Measurements from ENCODE around the gene SMAD2. TPM values are rescaled to one million over a fixed set of nuclear protein-coding genes. Genes with fewer than 3 reads are reported as not detected.

The SMAD2 gene
- total RNA-seq, 1 experiment from 2014 or later: 163 TPM

DNA sequence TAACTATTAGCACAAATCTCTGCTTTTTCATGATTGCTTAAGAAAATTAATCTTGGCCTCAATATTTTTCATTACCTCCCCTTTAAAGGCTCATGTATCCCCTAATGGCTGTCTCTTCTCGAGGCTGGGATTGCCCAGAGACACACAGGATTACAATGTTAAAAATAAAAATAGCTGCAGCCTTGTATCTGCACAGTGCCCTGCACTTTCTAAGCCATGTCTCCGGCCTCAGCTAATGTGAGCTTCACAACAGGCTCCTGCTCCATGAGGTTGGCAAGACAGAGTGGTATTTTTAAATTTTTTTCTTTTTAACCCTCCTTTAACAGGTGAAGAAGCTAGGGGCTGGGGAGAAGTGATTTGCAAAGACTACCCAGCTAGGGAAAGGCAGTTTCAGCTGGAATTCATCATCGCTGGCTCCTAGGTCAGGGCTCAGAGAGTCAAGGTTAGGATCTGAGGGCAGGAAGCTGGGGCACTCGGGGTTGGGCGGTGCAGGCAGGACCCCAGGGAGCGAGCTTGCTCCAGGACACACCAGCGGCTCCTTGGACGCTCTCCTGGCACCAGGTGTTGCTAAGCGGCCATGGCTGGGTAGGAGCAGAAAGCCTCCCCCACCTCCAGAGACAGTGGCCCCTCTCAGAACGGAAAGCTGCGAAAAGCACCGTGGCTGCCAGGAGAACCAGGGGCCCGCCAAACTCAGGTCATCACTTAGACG, 135.6 kb downstream of the SMAD2 start:
- Histone ChIP-seq H3K4me3 (ENCODE audit: low read length) (no peak overlapping the region), H3K9ac (ENCODE audit: low read length) (no peak overlapping the region), H3K79me2 (ENCODE audit: low read length) (no peaks in the 10 kb centered on the region), H3K4me2 (ENCODE audit: low read depth, low read length, poor library complexity, severe bottlenecking) (no peak overlapping the region), H3K27me3 (ENCODE audit: low read length) (no peaks in the 10 kb centered on the region), H2AFZ (ENCODE audit: low read length) (no peak overlapping the region), H3K36me3 (ENCODE audit: insufficient read depth, low read length) (no peaks in the 10 kb centered on the region), H3K27ac (ENCODE audit: low read length) (no peak overlapping the region), H3K9me2 (replicated peaks; ENCODE audit: insufficient read depth, low read length) (no peaks in the 10 kb centered on the region), H3K4me1 (ENCODE audit: low read length) (no peaks in the 10 kb centered on the region), H4K20me1 (ENCODE audit: insufficient read depth, low read depth, low read length) (peaks cover 3% of the 10 kb centered on the region; the same call in 1 of the 2 replicates), H3K9me3 (ENCODE audit: low read length) (no peaks in the 10 kb centered on the region)
- DNase-seq: no peak

DNA sequence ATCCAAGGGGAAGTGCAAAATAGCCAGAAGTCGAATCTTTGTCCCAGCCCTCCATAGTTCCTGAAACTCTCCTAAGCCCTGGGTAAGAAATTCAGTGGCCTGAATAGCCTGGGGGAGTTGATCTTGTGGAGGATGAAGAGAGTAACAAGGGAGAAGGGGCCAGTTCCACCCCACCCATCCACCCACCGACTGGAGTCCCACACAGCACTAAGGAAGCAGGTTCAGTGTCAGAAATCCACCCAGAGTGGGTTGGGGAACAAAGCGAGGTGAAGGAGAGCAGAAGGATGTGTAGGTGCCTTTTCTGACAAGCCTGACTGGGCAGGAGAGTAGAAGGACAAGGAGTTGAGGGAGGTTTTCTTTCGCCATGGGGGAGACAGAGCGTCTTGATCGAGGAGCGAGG, 136.8 kb downstream of the SMAD2 start:
- H4K20me1 ChIP-seq (ENCODE audit: insufficient read depth, low read depth, low read length): peaks cover 3% of the 10 kb centered on the region; the same call in 1 of the 2 replicates
- H3K36me3 ChIP-seq (ENCODE audit: insufficient read depth, low read length): no peaks in the 10 kb centered on the region
- no peaks in the 10 kb centered on the region for H3K79me2 ChIP-seq (ENCODE audit: low read length)
- no peak overlapping the region for H3K9ac ChIP-seq (ENCODE audit: low read length)
- H3K9me2 ChIP-seq (replicated peaks; ENCODE audit: insufficient read depth, low read length): no peaks in the 10 kb centered on the region
- H3K4me3 ChIP-seq (ENCODE audit: low read length): no peak overlapping the region
- H3K27me3 ChIP-seq (ENCODE audit: low read length): no peaks in the 10 kb centered on the region
- no peak overlapping the region for H2AFZ ChIP-seq (ENCODE audit: low read length)
- H3K4me2 ChIP-seq (ENCODE audit: low read depth, low read length, poor library complexity, severe bottlenecking): no peak overlapping the region
- no peak overlapping the region for H3K27ac ChIP-seq (ENCODE audit: low read length)
- H3K4me1 ChIP-seq (ENCODE audit: low read length): no peaks in the 10 kb centered on the region
- H3K9me3 ChIP-seq (ENCODE audit: low read length): no peaks in the 10 kb centered on the region
- no peak for DNase-seq

DNA sequence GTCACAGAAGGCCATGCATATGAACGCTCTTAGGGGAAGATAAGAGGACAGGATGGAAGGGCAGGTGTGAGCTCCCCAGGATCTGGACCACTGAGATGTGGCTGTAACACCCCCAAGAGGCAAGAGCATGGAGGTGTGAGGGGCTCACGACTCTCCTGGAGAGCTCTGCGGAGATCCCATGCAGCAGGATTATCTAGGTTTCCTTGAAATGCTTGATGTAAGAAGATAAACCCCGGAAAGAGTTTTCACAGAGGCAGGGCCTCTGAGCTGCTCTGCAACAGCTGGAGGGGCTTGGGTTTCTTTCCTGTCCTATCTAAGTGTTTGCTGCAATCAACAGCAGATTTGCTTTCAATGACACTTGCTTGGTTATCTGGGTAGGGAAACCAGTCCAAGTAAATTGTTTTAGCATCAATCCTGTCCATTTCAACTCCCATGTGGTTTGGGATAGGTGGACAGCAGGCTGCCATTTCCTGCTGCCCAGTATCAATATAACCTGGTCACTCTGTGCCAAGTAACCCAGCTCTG, 138.9 kb downstream of the SMAD2 start:
- H3K9ac ChIP-seq (ENCODE audit: low read length): no peak overlapping the region
- no peak for DNase-seq
- no peaks in the 10 kb centered on the region for H3K9me2 ChIP-seq (replicated peaks; ENCODE audit: insufficient read depth, low read length)
- H3K27ac ChIP-seq (ENCODE audit: low read length): no peak overlapping the region
- H3K36me3 ChIP-seq (ENCODE audit: insufficient read depth, low read length): no peaks in the 10 kb centered on the region
- H4K20me1 ChIP-seq (ENCODE audit: insufficient read depth, low read depth, low read length): no peaks in the 10 kb centered on the region
- no peak overlapping the region for H3K4me2 ChIP-seq (ENCODE audit: low read depth, low read length, poor library complexity, severe bottlenecking)
- H3K9me3 ChIP-seq (ENCODE audit: low read length): no peaks in the 10 kb centered on the region
- H3K4me1 ChIP-seq (ENCODE audit: low read length): no peaks in the 10 kb centered on the region
- no peaks in the 10 kb centered on the region for H3K27me3 ChIP-seq (ENCODE audit: low read length)
- no peaks in the 10 kb centered on the region for H3K79me2 ChIP-seq (ENCODE audit: low read length)
- H2AFZ ChIP-seq (ENCODE audit: low read length): no peak overlapping the region
- H3K4me3 ChIP-seq (ENCODE audit: low read length): no peak overlapping the region

DNA sequence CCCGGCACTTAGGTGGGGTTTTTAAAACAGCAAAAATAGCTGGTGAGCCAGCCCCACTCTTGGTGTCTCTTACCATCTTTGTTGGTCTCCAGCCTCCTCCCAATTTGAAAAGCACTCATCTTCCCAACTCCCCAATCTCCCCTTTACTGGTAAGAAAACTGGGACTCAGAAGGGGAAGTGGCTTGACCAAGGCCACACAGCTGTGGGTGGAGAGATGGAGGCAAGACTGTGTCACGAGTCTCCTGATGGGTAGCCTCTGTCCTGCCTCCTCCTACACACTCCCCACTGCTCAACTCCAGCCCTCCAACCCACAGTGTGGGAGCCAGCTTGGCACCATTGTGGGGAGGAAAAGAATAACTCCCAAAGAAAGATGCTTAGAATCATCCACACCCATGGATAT, 140.4 kb downstream of the SMAD2 start:
- Histone ChIP-seq H3K4me1 (ENCODE audit: low read length) (no peaks in the 10 kb centered on the region), H3K36me3 (ENCODE audit: insufficient read depth, low read length) (no peaks in the 10 kb centered on the region), H3K4me3 (ENCODE audit: low read length) (no peak overlapping the region), H3K27me3 (ENCODE audit: low read length) (no peaks in the 10 kb centered on the region), H2AFZ (ENCODE audit: low read length) (no peak overlapping the region), H3K9me2 (replicated peaks; ENCODE audit: insufficient read depth, low read length) (no peaks in the 10 kb centered on the region), H4K20me1 (ENCODE audit: insufficient read depth, low read depth, low read length) (no peaks in the 10 kb centered on the region), H3K9ac (ENCODE audit: low read length) (no peak overlapping the region), H3K27ac (ENCODE audit: low read length) (no peak overlapping the region), H3K79me2 (ENCODE audit: low read length) (no peaks in the 10 kb centered on the region), H3K9me3 (ENCODE audit: low read length) (no peaks in the 10 kb centered on the region), H3K4me2 (ENCODE audit: low read depth, low read length, poor library complexity, severe bottlenecking) (no peak overlapping the region)
- DNase-seq: no peak

DNA sequence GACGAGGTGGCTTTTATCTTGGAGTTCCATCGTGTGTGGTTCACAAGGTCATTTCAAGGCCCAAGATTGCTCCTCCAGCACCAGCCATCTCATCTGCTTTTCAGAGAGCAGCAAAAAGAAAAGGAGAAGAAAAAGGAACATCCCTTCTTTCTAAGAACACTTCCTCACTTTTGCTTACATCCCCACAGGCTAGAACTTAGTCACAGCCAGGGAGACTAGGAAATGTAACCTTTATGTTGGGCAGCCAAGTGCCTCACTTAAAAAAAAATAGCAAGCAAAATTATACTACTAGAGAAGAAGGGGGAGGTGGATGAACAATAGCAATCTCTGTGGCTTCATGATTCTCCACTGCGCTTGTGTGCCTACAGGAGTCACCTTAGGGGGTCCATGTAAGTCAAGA, 141.8 kb downstream of the SMAD2 start:
- no peaks in the 10 kb centered on the region for H3K9me3 ChIP-seq (ENCODE audit: low read length)
- no peak overlapping the region for H3K27ac ChIP-seq (ENCODE audit: low read length)
- no peak for DNase-seq

DNA sequence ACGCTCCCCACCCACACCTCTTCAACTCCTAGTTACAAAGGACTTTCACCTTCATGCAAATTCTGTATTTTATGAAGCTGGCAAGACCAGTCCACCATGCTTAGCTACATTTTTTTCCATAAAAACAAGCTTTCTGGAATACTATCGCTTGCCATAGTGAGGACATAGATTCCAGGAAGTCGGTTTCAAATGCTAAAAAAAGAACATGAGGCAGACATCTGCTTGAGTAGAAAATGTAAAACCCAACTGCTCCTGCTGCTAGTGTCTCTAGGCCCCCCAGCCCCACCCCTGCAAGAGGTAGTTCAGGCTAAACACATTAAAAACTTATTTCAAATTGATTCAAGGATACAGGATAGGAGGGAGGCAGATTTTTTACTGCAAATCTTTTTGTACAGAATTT, 148.9 kb downstream of the SMAD2 start:
- Histone ChIP-seq H3K4me1 (ENCODE audit: low read length) (peaks cover 7% of the 10 kb centered on the region), H4K20me1 (ENCODE audit: insufficient read depth, low read depth, low read length) (no peaks in the 10 kb centered on the region), H3K9me3 (ENCODE audit: low read length) (no peaks in the 10 kb centered on the region), H3K79me2 (ENCODE audit: low read length) (no peaks in the 10 kb centered on the region), H3K27ac (ENCODE audit: low read length) (no peak overlapping the region), H3K36me3 (ENCODE audit: insufficient read depth, low read length) (no peaks in the 10 kb centered on the region), H2AFZ (ENCODE audit: low read length) (no peak overlapping the region), H3K4me2 (ENCODE audit: low read depth, low read length, poor library complexity, severe bottlenecking) (no peak overlapping the region), H3K27me3 (ENCODE audit: low read length) (no peaks in the 10 kb centered on the region; the same call in 1 of the 2 replicates), H3K9ac (ENCODE audit: low read length) (no peak overlapping the region), H3K9me2 (replicated peaks; ENCODE audit: insufficient read depth, low read length) (no peaks in the 10 kb centered on the region), H3K4me3 (ENCODE audit: low read length) (no peak overlapping the region)
- no peak for DNase-seq

More for the DNA sequence above, 141.8 kb downstream of the SMAD2 start:
- no peak overlapping the region for H3K4me2 ChIP-seq (ENCODE audit: low read depth, low read length, poor library complexity, severe bottlenecking)
- H3K4me3 ChIP-seq (ENCODE audit: low read length): no peak overlapping the region
- no peaks in the 10 kb centered on the region for H3K4me1 ChIP-seq (ENCODE audit: low read length)
- no peak overlapping the region for H3K9ac ChIP-seq (ENCODE audit: low read length)
- no peaks in the 10 kb centered on the region for H3K27me3 ChIP-seq (ENCODE audit: low read length)
- H3K36me3 ChIP-seq (ENCODE audit: insufficient read depth, low read length): no peaks in the 10 kb centered on the region
- no peaks in the 10 kb centered on the region for H3K79me2 ChIP-seq (ENCODE audit: low read length)
- H3K9me2 ChIP-seq (replicated peaks; ENCODE audit: insufficient read depth, low read length): no peaks in the 10 kb centered on the region
- no peaks in the 10 kb centered on the region for H4K20me1 ChIP-seq (ENCODE audit: insufficient read depth, low read depth, low read length)
- H2AFZ ChIP-seq (ENCODE audit: low read length): no peak overlapping the region

DNA sequence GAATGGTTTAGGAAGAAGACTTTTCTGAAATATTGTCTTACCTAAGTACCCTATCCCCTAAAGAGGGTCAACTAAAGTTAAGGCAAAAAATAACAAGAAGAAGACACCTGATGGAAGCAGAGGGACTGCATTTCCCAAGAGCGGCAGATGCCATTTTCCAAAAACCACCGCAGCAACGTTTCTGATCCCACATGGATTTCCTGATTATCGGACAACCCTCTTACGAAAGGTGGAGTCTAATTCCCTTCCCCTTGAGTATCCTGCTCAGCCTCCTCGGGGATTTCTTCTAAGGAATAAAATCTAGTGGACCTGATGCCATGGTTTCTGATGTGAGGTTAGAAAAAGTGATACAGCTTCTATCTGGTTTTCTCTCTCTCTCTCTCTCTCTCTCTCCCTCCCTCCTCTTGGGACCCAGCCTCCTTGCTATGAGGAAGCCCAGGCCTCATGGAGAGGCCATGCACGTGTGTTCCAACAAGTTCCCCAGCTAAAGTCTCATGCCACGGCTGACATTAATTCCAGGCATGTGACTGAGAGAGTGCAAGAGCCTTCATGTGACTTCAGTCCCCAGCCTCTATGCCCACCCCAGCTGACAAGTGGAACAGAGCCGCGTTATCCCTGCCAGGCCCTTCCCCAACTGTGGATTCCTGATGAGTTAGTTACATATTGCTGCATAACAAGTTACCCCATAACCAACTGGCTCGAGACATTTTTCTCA, 150.3 kb downstream of the SMAD2 start:
- H3K36me3 ChIP-seq (ENCODE audit: insufficient read depth, low read length): no peaks in the 10 kb centered on the region
- no peak overlapping the region for H2AFZ ChIP-seq (ENCODE audit: low read length)
- H3K9ac ChIP-seq (ENCODE audit: low read length): no peak overlapping the region
- H3K4me3 ChIP-seq (ENCODE audit: low read length): no peak overlapping the region
- no peaks in the 10 kb centered on the region for H4K20me1 ChIP-seq (ENCODE audit: insufficient read depth, low read depth, low read length)
- H3K79me2 ChIP-seq (ENCODE audit: low read length): no peaks in the 10 kb centered on the region
- no peak overlapping the region for H3K4me2 ChIP-seq (ENCODE audit: low read depth, low read length, poor library complexity, severe bottlenecking)
- no peaks in the 10 kb centered on the region; the same call in 1 of the 2 replicates for H3K27me3 ChIP-seq (ENCODE audit: low read length)
- no peak for DNase-seq
- H3K9me2 ChIP-seq (replicated peaks; ENCODE audit: insufficient read depth, low read length): no peaks in the 10 kb centered on the region
- H3K4me1 ChIP-seq (ENCODE audit: low read length): peaks cover 7% of the 10 kb centered on the region
- H3K27ac ChIP-seq (ENCODE audit: low read length): no peak overlapping the region
- no peaks in the 10 kb centered on the region for H3K9me3 ChIP-seq (ENCODE audit: low read length)

DNA sequence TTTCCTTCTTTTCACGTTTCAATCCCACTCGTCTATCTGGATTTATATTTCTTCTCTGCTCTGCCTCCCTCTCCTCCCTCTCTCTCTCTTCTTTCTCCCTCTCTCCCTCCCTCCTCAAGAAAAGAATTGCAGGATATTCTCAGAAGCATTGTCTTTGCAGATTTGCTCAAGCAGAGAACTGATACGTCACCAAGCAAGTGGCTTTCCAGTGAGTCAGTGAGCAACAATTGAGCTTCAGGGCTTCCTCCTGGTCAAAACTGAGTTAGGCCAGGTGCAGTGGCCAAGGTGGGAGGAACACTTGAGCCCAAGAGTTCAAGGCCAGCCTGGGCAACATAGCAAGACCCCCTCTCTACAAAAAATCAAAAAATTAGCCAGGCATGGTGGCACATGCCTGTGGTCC, 151.1 kb downstream of the SMAD2 start:
- H3K79me2 ChIP-seq (ENCODE audit: low read length): no peaks in the 10 kb centered on the region
- H2AFZ ChIP-seq (ENCODE audit: low read length): no peak overlapping the region
- DNase-seq: no peak
- H3K9me3 ChIP-seq (ENCODE audit: low read length): no peaks in the 10 kb centered on the region
- peaks cover 7% of the 10 kb centered on the region for H3K4me1 ChIP-seq (ENCODE audit: low read length)
- no peaks in the 10 kb centered on the region; the same call in 1 of the 2 replicates for H3K27me3 ChIP-seq (ENCODE audit: low read length)
- no peak overlapping the region for H3K27ac ChIP-seq (ENCODE audit: low read length)
- no peaks in the 10 kb centered on the region for H4K20me1 ChIP-seq (ENCODE audit: insufficient read depth, low read depth, low read length)
- no peak overlapping the region for H3K4me3 ChIP-seq (ENCODE audit: low read length)
- no peaks in the 10 kb centered on the region for H3K36me3 ChIP-seq (ENCODE audit: insufficient read depth, low read length)
- H3K9me2 ChIP-seq (replicated peaks; ENCODE audit: insufficient read depth, low read length): no peaks in the 10 kb centered on the region
- no peak overlapping the region for H3K9ac ChIP-seq (ENCODE audit: low read length)
- H3K4me2 ChIP-seq (ENCODE audit: low read depth, low read length, poor library complexity, severe bottlenecking): no peak overlapping the region

Data from Karpas-422 (cell line).